Calu3 (cell line): ENCODE results near the gene RAD51C. TPM values are rescaled to one million over a fixed set of nuclear protein-coding genes. Genes with fewer than 3 reads are reported as not detected.
"Not testable (repeated sequence)": the region's sequence is repeated elsewhere in the genome, so short reads cannot be mapped to it uniquely, and the experiment has no call there.

ENCODE experiments used
- BruUV-seq: library from RNA; stranded (reverse); fragments of 400-500 nt; replicated peaks from 2 replicates; lab custom pipeline; 2021; lab: Mats Ljungman, UMichigan
- CTCF ChIA-PET: fragments of 300-600 bp; sonication (Branson Sonifier 250); formaldehyde crosslinking; loops from one replicate; lab custom pipeline; 2022; ENCODE audit warnings: antibody characterized with exemption; lab: Charles Lee
- DNase-seq: peaks from one replicate; pipeline ENCODE4 v3.0.0; 2022
- H3K27ac Mint-ChIP-seq: one replicate; pipeline ENCODE4 v1.8.0; 2022; ENCODE audit warnings: mixed read lengths; ENCODE audit not compliant: unreplicated experiment
- H3K27me3 Mint-ChIP-seq: one replicate; pipeline ENCODE4 v1.8.0; 2022; ENCODE audit warnings: mixed read lengths; ENCODE audit not compliant: unreplicated experiment
- H3K36me3 Mint-ChIP-seq: one replicate; pipeline ENCODE4 v1.8.0; 2022; ENCODE audit warnings: mild to moderate bottlenecking, moderate library complexity, mixed read lengths; ENCODE audit not compliant: insufficient read depth, unreplicated experiment
- H3K4me1 Mint-ChIP-seq: one replicate; pipeline ENCODE4 v1.8.0; 2022; ENCODE audit warnings: mild to moderate bottlenecking, low read depth, mixed read lengths; ENCODE audit not compliant: unreplicated experiment
- H3K4me3 Mint-ChIP-seq: one replicate; pipeline ENCODE4 v1.8.0; 2022; ENCODE audit warnings: mild to moderate bottlenecking, low read depth, moderate library complexity, mixed read lengths; ENCODE audit not compliant: unreplicated experiment
- H3K9me3 Mint-ChIP-seq: one replicate; pipeline ENCODE4 v1.8.0; 2022; ENCODE audit warnings: low read depth, mixed read lengths; ENCODE audit not compliant: unreplicated experiment
- intact Hi-C: fragments of 100-400 bp; cut with micrococcal nuclease; formaldehyde crosslinking; loops from one replicate; pipeline ENCODE4 v1.10.0; 2022; ENCODE audit not compliant: unreplicated experiment
- total RNA-seq: library from RNA; stranded (reverse); gene quantifications from 2 replicates; pipeline ENCODE4 v1.2.3, GENCODE V29; 2022
- TF ChIP-seq, protein P1 (sequence below): fragments of 200-600 bp; IDR thresholded peaks from one replicate; pipeline ENCODE4 v1.8.0; 2022; ENCODE audit warnings: antibody characterized with exemption; ENCODE audit not compliant: unreplicated experiment

Gene RAD51C
- total RNA-seq, 1 experiment from 2014 or later, result 28.4 TPM

DNA sequence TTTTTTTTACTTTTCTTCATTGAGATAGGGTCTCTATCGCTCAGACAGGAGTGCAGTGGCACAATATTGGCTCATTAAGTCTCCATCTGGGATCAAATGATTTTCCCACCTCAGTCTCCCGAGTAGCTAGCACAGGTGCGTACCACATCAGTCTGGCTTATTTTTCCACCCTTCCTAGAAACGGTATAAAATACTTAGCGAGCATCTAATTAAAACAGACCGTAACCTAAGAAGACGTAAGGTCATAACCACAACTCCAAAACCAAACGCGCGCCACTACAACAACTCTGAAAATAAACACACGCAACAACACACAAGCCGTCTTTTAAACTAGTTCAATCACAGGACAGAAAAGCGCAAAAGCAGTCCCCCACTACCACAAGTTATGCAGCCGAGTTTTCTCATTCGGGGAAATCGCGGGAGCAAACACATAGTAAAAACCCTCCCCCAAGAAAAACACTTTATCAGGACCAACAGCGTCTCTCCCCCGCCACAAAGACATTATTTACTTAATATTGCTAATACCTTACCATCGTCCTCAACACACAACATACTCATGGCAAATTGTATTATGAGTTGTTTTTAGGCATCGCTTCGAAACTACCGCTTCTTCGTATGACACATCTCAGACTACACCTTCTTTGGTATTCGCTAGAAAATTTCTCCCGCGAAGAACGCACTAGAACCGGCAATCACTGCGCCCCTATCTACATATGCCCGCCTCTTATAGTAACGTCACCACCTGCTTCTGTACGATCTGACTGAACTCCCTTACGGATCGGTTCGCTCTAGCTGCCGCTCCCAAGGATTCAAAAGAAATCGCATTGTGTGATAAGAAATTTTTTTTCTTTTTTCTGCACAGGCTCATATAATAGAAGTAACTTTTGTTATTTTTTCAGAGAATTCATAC lies 33.3 kb upstream of the RAD51C start:
- intact Hi-C loops, result no loop called here
- TSS peak; percentile 100 for BruUV-seq
- CTCF ChIA-PET, result interaction anchor here (0.7 to 0.9 kb wide), 2 partner anchors 61 to 67 kb away, joined by 3 to 4 read pairs; no protein-coding TSS in a partner anchor
- H3K27me3 Mint-ChIP-seq, result no peaks in the 10 kb centered on the region
- no peaks in the 10 kb centered on the region for H3K9me3 Mint-ChIP-seq
- TF ChIP-seq, protein P1, sequence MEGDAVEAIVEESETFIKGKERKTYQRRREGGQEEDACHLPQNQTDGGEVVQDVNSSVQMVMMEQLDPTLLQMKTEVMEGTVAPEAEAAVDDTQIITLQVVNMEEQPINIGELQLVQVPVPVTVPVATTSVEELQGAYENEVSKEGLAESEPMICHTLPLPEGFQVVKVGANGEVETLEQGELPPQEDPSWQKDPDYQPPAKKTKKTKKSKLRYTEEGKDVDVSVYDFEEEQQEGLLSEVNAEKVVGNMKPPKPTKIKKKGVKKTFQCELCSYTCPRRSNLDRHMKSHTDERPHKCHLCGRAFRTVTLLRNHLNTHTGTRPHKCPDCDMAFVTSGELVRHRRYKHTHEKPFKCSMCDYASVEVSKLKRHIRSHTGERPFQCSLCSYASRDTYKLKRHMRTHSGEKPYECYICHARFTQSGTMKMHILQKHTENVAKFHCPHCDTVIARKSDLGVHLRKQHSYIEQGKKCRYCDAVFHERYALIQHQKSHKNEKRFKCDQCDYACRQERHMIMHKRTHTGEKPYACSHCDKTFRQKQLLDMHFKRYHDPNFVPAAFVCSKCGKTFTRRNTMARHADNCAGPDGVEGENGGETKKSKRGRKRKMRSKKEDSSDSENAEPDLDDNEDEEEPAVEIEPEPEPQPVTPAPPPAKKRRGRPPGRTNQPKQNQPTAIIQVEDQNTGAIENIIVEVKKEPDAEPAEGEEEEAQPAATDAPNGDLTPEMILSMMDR, result no peak
- H3K36me3 Mint-ChIP-seq, result peaks cover 25% of the 10 kb centered on the region
- no peaks in the 10 kb centered on the region for H3K4me1 Mint-ChIP-seq
- peak; percentile 65 for DNase-seq
- H3K27ac Mint-ChIP-seq, result peak overlapping the region; percentile 98
- peak overlapping the region; percentile 63 for H3K4me3 Mint-ChIP-seq

DNA sequence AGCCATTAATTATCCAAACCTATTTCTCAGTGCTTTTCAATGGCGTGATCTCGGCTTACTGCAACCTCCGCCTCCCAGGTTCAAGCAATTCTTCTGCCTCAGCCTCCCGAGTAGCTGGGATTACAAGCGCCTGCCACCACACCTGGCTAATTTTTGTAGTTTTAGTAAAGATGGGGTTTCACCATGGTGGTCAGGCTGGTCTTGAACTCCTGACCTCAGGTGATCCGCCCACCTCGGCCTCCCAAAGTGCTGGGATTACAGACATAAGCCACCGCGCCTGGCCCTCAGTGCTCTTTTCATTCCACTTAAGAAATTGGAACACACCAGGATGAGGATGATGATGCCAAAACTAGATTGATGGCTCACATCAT lies 32.7 kb upstream of the RAD51C start:
- Mint-ChIP-seq H3K27ac (peak overlapping the region; percentile 98), H3K4me3 (peak overlapping the region; percentile 63), H3K36me3 (peaks cover 25% of the 10 kb centered on the region)
- H3K9me3 Mint-ChIP-seq, CTCF ChIA-PET, H3K4me1 Mint-ChIP-seq, intact Hi-C loops, H3K27me3 Mint-ChIP-seq, DNase-seq, BruUV-seq: not testable (repeated sequence)

DNA sequence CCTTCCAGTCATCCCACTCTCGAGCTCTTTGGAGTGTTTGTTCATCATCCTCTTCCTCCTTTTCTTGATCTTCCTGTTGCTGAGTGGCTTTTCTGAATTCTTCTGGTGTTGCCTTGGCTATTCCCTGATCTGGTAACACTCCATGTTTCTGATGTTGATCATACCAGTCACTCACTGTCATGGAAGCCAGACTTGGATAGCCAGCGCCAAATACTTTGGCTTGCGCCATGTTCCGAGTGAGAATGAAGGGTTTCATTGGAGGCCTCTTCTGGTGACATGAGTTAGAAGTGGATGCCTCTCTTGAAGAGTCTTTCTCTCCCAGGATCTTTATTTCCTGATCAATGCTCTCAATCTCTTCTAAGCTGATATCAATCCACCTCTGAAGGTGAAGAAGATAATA lies 31.8 kb upstream of the RAD51C start:
- TF ChIP-seq, protein P1, result no peak
- no peaks in the 10 kb centered on the region for H3K9me3 Mint-ChIP-seq
- CTCF ChIA-PET, result no interaction called here

DNA sequence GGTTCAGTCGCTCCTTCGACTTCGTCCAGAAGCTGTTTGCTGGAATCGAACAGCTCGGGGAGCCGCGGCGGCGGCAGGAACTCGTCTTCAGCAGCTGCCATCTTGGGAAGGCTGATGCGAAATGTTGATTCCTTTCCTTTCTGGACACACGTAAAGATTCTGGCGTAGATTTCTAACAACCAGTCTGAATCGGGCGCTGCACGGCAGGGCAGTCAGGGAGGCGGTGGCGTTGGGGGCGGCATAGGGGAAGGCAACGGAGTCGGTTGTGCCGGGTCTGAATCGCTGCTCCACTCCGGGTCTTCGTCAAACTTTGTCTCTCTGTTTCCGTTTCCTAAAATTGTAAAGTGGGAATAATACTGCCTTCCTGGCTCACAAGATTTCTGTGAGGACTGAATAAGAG lies 30.9 kb upstream of the RAD51C start:
- no peaks in the 10 kb centered on the region for H3K9me3 Mint-ChIP-seq

More for the DNA sequence above, 31.8 kb upstream of the RAD51C start:
- BruUV-seq, result no TSS peak
- intact Hi-C loops, result no loop called here
- no peaks in the 10 kb centered on the region for H3K4me1 Mint-ChIP-seq
- peaks cover 25% of the 10 kb centered on the region for H3K36me3 Mint-ChIP-seq
- no peak for DNase-seq
- H3K4me3 Mint-ChIP-seq, result no peak overlapping the region
- H3K27me3 Mint-ChIP-seq, result no peaks in the 10 kb centered on the region
- H3K27ac Mint-ChIP-seq, result no peak overlapping the region

More for the DNA sequence above, 30.9 kb upstream of the RAD51C start:
- CTCF ChIA-PET, result no interaction called here
- Mint-ChIP-seq H3K36me3 (peaks cover 25% of the 10 kb centered on the region), H3K4me3 (no peak overlapping the region), H3K27ac (no peak overlapping the region), H3K27me3 (no peaks in the 10 kb centered on the region), H3K4me1 (no peaks in the 10 kb centered on the region)
- no peak for DNase-seq
- intact Hi-C loops, result no loop called here
- no TSS peak for BruUV-seq
- TF ChIP-seq, protein P1, result no peak
